Colonic mucosa (tissue), 4 donors: ENCODE results near the gene RAB40B. TPM values are rescaled to one million over a fixed set of nuclear protein-coding genes. Genes with fewer than 3 reads are reported as not detected.

Source experiments
- DNase-seq: peaks from one replicate; pipeline ENCODE4 v3.0.0-alpha.2; 2020
- H3K27ac ChIP-seq: fragments of 200-600 bp; one replicate; pipeline ENCODE4 v1.8.0; 2021
- H3K27me3 ChIP-seq: fragments of 200-600 bp; one replicate; pipeline ENCODE4 v1.8.0; 2021
- H3K36me3 ChIP-seq: fragments of 200-600 bp; one replicate; pipeline ENCODE4 v1.8.0; 2021
- H3K4me1 ChIP-seq: fragments of 200-600 bp; one replicate; pipeline ENCODE4 v1.8.0; 2021; ENCODE audit warnings: mild to moderate bottlenecking
- H3K4me3 ChIP-seq: fragments of 200-600 bp; one replicate; pipeline ENCODE4 v1.8.0; 2021
- H3K9ac ChIP-seq, 2 donors: one replicate each; pipeline ENCODE4 v1.7.0; 2013; ENCODE audit warnings: control low read depth in 2 of 2, low read depth in 2 of 2, low read length in 2 of 2
- H3K9me3 ChIP-seq: fragments of 200-600 bp; one replicate; pipeline ENCODE4 v1.8.0; 2021
- intact Hi-C: fragments of 100-400 bp; cut with DNase I; formaldehyde crosslinking; loops from one replicate; pipeline ENCODE4 v1.14.1; 2022
- microRNA-seq: library from miRNA; unstranded; fragments of <30 nt; microRNA quantifications from one replicate; pipeline ENCODE4, GENCODE V29; 2019
- total RNA-seq, 2 donors: library from RNA; stranded (reverse); fragmentation: NEBNext Ultra II Directional in 1 of 2; extraction: Animal tissue kit (Norgen Biotek cat#: 25700) in 1 of 2; gene quantifications; one replicate each; pipeline ENCODE4 v1.2.1, GENCODE V29; 2021
- TF ChIP-seq, protein P1 (sequence below): fragments of 200-600 bp; IDR thresholded peaks from one replicate; pipeline ENCODE4 v1.8.0; 2022; ENCODE audit warnings: antibody characterized with exemption, mild to moderate bottlenecking
- donor health status: healthy.
- donor health status: DM: no; HTN: no; CAD: no.
- donor health status: DM: no; HTN: no; CAD: no.

RAB40B gene
- total RNA-seq, 2 donors from 2014 or later = 34.7 to 35.8 TPM

DNA sequence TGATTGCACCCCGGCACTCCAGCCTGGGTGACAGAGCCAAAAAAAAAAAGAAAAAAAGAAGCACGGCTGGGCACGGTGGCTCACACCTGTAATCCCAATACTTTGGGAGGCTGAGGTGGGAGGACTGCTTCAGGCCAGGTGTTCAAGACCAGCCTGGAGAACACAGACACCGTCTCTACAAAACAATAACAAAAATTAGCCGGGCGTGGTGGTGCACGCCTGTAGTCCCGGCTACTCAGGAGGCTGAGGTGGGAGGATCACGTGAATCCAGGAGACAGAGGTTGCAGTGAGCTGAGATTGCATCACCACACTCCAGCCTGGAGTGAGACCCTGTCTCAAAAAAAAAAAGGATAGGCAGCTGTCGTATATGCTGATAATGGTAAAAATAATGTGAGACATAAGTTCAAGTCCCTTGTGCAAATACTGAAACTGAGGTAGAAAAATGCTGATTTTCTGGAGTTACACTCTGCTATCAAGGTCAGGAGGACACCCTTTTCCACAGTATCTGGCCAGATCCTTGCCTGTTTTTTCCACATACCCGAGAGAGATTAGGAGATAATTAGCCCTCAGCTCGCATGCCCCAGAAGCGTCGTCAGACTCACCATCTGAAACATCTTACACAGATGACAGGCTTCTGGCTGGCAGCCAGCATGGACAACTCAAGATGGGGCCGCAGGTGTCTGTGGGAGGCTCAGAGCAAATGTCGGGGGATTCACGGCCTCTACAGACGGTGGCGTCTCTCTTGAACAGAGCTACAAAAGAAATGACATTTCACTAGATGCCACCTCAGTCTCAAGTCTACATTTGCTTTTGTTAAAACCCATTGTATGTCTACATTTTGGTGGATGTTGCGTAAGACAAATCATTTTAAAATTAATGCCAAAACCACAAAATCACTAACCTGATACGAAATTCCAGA lies 87.1 kb downstream of the RAB40B start:
- H3K9ac ChIP-seq = no peak overlapping the region
- H3K4me3 ChIP-seq = no peak overlapping the region
- H3K27ac ChIP-seq = no peak overlapping the region
- intact Hi-C loops = no loop called here
- no peaks in the 10 kb centered on the region for H3K27me3 ChIP-seq
- TF ChIP-seq, protein P1, sequence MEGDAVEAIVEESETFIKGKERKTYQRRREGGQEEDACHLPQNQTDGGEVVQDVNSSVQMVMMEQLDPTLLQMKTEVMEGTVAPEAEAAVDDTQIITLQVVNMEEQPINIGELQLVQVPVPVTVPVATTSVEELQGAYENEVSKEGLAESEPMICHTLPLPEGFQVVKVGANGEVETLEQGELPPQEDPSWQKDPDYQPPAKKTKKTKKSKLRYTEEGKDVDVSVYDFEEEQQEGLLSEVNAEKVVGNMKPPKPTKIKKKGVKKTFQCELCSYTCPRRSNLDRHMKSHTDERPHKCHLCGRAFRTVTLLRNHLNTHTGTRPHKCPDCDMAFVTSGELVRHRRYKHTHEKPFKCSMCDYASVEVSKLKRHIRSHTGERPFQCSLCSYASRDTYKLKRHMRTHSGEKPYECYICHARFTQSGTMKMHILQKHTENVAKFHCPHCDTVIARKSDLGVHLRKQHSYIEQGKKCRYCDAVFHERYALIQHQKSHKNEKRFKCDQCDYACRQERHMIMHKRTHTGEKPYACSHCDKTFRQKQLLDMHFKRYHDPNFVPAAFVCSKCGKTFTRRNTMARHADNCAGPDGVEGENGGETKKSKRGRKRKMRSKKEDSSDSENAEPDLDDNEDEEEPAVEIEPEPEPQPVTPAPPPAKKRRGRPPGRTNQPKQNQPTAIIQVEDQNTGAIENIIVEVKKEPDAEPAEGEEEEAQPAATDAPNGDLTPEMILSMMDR = no peak
- H3K9me3 ChIP-seq = no peaks in the 10 kb centered on the region
- H3K4me1 ChIP-seq = no peaks in the 10 kb centered on the region
- no peaks in the 10 kb centered on the region for H3K36me3 ChIP-seq
- DNase-seq = no peak

DNA sequence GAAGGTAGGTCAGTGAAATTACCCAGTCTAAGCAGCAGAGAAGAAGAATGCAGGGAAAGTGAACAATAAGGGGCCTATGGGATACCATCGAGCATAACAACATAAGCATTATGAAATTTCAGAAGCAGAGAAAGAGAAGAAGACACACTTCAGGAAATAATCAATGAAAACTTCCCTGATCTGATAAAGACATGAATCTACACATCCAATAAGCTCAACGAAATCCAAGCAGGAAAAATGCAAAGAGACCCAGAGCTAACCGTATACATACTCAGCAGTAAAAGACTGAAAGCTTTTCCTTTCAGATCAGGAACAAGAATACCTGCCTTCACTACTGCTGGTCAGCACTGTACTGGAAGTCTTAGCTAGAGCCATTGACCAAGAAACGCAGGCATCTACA lies 88.8 kb downstream of the RAB40B start:
- no peaks in the 10 kb centered on the region for H3K27me3 ChIP-seq
- H3K4me1 ChIP-seq = no peaks in the 10 kb centered on the region
- intact Hi-C loops = no loop called here
- no peak overlapping the region for H3K9ac ChIP-seq
- no peak overlapping the region for H3K27ac ChIP-seq
- H3K4me3 ChIP-seq = no peak overlapping the region
- no peaks in the 10 kb centered on the region for H3K9me3 ChIP-seq
- no peak for DNase-seq
- no peaks in the 10 kb centered on the region for H3K36me3 ChIP-seq
- TF ChIP-seq, protein P1 = no peak

DNA sequence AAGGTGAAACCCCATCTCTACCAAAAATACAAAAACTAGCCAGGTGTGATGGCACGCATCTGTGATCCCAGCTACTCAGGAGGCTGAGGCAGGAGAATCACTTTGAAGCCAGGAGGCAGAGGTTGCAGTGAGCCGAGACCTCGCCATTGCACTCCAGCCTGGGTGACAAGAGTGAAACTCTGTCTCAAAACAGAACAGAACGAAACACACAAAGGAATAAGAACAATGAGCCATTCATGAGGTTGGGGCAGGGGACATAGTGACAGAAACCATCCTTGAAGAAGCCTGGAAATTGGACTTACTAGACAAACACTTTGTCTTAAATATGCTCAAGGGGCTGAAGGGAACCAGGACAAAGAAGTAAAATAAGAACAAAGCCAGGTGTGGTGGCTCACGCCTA lies 89.7 kb downstream of the RAB40B start:
- Histone ChIP-seq H3K36me3 (no peaks in the 10 kb centered on the region), H3K4me1 (no peaks in the 10 kb centered on the region), H3K27ac (no peak overlapping the region), H3K27me3 (no peaks in the 10 kb centered on the region), H3K9me3 (no peaks in the 10 kb centered on the region), H3K9ac (no peak overlapping the region), H3K4me3 (no peak overlapping the region)
- TF ChIP-seq, protein P1 = no peak
- no peak for DNase-seq
- intact Hi-C loops = no loop called here

DNA sequence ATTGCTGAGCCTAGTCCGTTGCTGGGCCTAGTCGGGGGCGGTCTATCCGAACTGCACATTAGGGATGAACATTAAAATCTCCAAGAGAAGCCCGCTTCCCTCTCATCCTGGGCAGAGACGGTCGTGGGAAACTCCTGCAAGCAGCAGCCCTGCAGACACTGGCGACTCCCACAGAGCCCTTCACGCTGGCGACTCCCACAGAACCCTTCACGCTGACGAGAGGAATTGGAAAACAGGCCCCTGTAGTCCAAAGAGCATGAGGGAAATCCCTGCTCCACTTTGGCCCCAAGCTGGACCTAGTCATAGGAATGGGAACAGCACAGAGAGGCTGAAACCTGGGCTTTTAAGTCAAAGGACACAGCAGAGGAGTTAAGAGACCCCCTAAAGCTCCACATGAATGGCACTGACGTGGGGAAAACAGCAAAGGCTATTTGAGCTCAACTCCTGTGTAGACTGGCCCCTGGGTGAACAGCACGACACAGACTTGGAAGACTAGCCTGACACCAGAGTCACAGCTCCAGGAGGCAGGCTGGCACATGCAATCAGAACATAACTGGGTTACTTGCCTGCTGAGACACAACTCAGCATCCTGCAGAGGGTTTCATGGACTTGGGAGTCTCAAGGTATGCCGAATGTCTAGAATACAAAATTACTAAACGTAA lies 92.4 kb downstream of the RAB40B start:
- H3K36me3 ChIP-seq = peaks cover 10% of the 10 kb centered on the region
- intact Hi-C loops = no loop called here

More for the DNA sequence above, 92.4 kb downstream of the RAB40B start:
- Histone ChIP-seq H3K4me3 (no peak overlapping the region), H3K9me3 (no peaks in the 10 kb centered on the region), H3K27ac (no peak overlapping the region), H3K27me3 (no peaks in the 10 kb centered on the region), H3K4me1 (no peaks in the 10 kb centered on the region), H3K9ac (no peak overlapping the region)
- DNase-seq = no peak
- TF ChIP-seq, protein P1 = no peak

Small RNAs within 50 kb of the gene (microRNA-seq; reads per million reads assigned to microRNA genes)
- 5.0 reads per million for gene MIR4525

Other genes starting within 250 kb of the RAB40B start
- gene CYBC1, start 247.9 kb downstream of the RAB40B start, total RNA-seq = 10 to 100 TPM; 58.4 to 79.0 TPM
- gene NARF, start 240.0 kb downstream of the RAB40B start, total RNA-seq = 10 to 100 TPM; 68.7 to 75.5 TPM
- gene FOXK2, start 179.0 kb downstream of the RAB40B start, total RNA-seq = 10 to 100 TPM; 34.8 to 44.5 TPM
- 100 to 1,000 TPM in 1 of 2 donors, 10 to 100 TPM in 1; 58.8 to 119 TPM for gene WDR45B, start 50.3 kb downstream of the RAB40B start, total RNA-seq
- 10 to 100 TPM; 34.4 to 52.5 TPM for gene FN3KRP, start 18.0 kb upstream of the RAB40B start, total RNA-seq
- 10 to 100 TPM; 46.9 to 69.5 TPM for gene FN3K, start 36.9 kb upstream of the RAB40B start, total RNA-seq
- gene TBCD, start 53.4 kb upstream of the RAB40B start, total RNA-seq = 100 to 1,000 TPM in 1 of 2 donors, 10 to 100 TPM in 1; 49.2 to 101 TPM
- not detected for gene ZNF750, start 141.3 kb upstream of the RAB40B start, total RNA-seq